GM12874 (cell line): ENCODE measurements around the gene CLDN18.
A peak's percentile ranks its signal among the peaks of the same experiment; 100 is the strongest.

Source experiments
- TF ChIP-seq, protein P1 (sequence below): IDR thresholded peaks from 2 replicates; pipeline ENCODE4 v1.5.1; 2011; ENCODE audit warnings: low read depth, mild to moderate bottlenecking, control low read depth, low read length, moderate library complexity; ENCODE audit not compliant: insufficient read depth

Gene CLDN18

DNA sequence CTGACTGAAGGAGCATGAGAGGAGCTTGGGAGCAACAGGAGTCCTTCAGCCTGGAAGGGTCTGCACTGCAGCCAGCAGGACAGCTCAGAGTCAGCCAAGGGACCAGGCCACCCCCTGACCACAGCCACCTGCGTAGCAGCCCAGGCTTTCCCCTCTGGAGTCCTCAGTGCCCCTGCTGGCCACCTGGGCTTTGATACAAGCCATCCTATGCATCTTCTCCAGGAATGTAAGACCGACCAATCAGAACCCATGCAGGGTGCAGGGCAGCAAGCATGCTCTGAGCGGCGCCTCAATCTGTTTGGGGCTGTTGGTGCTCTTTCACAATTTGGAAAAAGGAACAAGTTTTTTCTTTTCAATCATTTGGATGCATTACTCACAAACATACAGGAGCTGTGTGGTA, 53.5 kb downstream of the CLDN18 start:
- TF ChIP-seq, protein P1, sequence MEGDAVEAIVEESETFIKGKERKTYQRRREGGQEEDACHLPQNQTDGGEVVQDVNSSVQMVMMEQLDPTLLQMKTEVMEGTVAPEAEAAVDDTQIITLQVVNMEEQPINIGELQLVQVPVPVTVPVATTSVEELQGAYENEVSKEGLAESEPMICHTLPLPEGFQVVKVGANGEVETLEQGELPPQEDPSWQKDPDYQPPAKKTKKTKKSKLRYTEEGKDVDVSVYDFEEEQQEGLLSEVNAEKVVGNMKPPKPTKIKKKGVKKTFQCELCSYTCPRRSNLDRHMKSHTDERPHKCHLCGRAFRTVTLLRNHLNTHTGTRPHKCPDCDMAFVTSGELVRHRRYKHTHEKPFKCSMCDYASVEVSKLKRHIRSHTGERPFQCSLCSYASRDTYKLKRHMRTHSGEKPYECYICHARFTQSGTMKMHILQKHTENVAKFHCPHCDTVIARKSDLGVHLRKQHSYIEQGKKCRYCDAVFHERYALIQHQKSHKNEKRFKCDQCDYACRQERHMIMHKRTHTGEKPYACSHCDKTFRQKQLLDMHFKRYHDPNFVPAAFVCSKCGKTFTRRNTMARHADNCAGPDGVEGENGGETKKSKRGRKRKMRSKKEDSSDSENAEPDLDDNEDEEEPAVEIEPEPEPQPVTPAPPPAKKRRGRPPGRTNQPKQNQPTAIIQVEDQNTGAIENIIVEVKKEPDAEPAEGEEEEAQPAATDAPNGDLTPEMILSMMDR: no peak

DNA sequence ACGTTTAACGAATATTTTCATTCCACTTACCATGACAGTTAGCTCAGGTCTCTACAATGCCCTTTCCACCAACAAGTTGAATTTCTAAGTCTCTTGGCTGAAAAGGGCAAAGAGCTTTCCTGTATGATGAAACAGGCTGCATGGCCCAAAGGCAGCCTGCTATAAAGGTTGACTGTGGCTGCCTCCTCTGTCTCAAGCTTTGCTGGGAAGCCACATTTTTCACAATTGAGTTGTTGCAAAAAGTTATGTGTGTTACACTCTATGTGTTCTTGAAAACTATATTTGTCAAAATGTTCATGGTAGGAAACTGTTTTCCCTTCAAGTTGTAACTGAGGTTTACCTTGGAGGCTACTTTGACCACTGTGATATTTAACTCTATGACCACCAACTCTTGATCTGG, 56.0 kb downstream of the CLDN18 start:
- TF ChIP-seq, protein P1: no peak

DNA sequence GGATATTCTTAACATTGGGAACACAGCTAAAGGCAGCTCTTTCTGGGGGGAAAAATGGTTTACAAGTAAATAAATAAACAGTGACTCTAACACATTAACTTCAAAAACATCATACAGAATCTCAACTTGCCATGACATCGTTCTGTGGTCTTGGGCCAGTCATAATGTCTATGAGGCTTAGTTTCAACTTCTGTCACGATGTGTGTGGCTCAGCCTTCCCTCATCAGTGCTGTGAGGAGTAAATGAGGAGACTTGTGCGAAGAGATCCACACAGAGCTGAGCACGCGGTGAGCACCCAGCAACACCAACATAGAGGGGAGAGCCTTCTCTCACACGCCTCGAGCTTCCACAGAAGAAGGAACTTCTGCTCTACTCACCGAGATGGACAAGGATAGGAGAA, 56.4 kb downstream of the CLDN18 start:
- TF ChIP-seq, protein P1: no peak

DNA sequence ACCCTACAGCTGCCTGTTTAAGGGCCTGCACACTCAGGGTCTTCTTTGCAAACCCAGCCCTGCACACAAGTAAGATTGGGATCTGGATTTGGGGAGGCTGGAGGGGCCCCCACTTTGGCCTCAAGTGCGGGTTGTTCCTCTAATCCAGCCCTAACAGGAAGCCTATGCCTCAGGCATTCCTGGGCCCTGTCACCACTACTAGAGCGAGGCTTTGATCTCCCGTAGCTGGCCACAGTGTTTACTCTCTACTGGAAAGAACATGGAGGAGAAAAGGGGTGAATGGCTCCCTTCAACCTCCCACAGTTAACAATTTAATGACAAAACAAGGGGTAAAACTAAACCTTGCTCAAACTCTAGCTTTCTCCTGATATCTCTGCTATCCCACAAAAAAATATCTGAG, 57.0 kb downstream of the CLDN18 start:
- TF ChIP-seq, protein P1: no peak

DNA sequence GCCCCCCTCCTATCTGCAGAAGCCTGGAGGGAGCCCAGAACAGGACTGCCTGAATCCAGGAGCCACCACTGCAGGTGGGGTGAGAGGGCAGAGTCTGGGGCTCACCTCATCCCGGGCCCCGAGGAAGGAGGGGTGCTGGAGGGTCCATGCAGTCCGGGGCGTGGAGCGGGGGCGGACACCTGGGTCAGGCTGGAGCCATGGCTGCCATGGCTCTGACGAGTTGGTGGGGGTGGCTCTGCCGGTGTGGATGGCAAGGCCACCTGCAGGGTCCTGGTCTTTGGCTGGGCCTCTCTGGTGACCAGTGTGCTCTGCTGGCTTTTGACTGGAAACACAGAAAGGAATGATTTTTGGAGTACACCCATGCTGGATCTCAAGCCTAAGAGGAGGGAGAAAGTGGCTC, 58.1 kb downstream of the CLDN18 start:
- TF ChIP-seq, protein P1: no peak

DNA sequence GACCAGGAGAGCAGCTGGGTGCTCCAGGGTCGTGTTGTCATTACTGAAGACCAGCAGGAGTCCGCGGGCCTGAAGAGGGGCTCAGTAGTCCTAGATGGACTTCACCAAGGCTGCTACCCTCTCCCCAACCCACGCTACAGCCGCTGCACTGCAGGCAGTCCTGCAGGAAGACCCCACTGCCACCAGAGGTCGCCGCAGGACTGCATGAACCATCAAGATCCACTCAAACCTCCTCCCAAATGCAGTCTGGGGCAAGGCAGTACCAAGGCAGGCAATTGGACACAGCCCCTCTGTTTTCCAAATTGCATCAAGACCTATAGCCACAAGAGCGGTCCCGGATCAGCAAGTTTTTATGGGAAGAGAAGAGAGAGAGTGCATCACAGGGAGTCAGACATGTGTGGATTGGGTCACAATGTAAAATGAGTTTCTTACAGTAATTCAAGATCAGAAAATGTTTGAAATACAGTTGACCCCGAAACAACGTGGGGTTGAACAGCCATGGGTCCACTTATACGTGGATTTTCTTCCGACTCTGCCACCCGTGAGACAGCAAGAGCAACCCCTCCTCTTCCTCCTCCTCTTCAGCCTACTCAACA, 58.7 kb downstream of the CLDN18 start:
- TF ChIP-seq, protein P1: peak; percentile 99

DNA sequence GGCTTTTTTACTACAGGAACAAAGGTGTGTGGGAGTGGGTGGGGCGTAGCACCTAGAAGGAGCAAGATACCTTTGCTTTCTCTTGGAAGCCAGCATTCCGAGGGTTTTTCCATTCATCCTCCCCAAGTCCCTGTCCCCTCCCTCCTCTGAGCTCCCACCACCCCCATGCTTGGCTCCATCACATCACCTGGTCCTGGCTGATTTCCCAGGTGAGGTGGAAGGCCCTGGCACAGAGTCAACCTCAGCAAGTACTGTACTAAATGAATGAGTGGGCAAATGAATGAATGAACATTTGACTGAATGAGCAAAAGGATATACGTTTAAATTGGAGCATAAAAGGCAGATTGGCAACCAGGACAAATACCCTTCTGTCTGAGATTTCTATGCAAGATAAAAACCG, 60.0 kb downstream of the CLDN18 start:
- TF ChIP-seq, protein P1: no peak
